GM19025 (cell line): ENCODE results near the gene AFG3L2.
"Not testable (repeated sequence)": the region's sequence is repeated elsewhere in the genome, so short reads cannot be mapped to it uniquely, and the experiment has no call there.

Source experiments
- ATAC-seq: cut with Tn5 transposase; IDR thresholded peaks from one replicate; pipeline ENCODE4 v1.9.1; 2021; ENCODE audit warnings: mild to moderate bottlenecking, low read depth, moderate library complexity; ENCODE audit not compliant: unreplicated experiment

The AFG3L2 gene

DNA sequence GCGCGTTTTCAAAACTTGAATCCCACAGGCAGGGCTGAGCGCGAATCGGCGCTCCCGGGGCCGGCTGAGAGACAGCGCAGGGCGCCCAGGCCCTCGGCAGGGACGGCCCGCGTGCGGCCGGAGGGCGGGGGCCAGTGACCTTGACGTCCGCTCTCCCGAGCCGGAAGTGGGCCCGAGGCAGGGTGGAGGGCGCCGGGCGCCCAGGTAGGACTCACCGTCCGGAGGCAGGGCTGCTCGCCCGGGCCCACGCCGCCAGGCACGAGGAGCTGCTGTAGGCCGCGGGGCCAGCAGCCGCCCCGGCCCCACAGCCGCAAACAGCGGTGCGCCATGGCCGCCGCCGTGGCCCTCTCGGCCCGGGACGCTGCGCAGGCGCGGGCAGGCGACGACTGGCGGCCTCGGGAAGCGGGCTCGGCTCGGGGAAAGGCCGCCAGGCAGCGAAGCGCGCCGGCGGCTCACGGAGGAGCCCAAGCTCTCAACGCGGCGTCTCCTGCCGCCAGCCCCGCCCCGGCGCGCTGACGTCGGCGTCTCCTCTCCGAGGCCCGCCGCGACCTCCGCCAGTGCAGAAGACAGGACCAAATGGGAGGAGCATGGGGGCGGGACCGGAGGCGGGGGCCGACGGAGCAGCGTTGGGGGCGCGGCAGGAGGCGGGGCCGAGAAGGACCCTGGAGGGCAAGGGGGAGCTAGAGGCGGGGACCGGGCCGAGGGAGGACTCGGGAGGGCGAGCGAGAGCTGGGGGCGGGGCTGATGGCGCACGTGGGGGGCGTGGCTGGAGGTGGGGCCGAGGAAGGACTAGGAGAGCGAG is at the start of gene AFG3L2:
TSS of gene AFG3L2 (minus strand) at position 474 of the 802 bp plus-strand sequence. CDS start at position 329, 145 bp downstream.
- peak; percentile 84 for ATAC-seq

DNA sequence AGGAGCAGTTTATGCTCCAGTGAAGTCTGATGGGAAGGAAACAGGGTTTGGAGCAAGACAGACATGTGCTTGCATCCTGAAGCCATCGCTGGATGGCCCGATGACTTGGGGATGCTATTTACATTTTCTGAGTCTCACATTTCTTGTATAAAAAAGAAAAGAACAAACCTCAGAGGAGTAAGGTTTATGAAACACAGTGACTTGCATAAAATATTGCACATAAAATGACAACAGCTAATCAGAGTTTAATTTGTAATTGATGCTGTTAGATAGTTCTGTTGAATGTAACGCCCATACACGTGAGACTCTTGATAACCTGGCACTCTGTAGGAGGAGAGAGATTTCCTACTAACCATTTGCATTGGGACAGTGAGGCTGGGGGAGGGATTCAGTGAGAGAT is 47.2 kb upstream of the AFG3L2 start:
- ATAC-seq, result no peak

DNA sequence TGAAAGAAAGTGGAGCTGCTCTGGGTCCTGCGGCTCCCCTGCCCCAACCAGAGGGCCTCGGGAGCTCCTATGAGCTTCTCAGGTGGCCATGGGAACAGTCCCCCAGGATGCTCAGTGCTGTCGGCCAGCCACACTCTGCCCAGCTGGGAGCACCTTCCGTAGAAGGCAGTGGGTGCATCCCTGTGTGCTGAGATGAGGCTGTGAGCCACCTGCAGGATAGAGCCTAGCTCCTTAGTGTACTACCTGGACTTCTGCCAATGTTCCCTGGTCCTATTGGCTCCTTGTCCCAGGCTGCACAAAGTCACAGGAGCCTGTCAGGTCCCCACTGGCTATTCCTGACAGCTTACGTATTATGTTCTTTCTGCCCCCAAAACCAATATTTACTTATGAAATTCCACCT is 46.8 kb upstream of the AFG3L2 start:
- ATAC-seq, result no peak

DNA sequence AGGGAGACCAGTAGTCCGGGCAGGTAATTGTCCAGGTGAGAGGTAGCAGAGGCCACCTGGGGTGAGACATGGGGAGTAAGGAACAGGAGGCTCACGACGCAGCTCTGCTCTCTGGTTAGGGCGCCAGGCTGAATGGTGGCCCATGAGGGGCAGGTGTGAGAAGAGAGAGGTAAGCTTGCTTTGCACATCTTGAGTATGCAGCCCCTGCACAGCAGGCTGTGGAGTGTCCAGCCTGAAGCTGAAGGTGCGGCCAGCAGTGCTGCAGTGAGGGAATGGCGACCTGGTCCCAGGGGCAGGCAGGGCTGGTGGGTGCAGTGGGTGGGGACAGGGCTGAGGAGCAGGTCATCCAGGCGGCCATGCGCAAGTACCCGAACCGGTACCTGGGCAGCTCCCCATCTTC is 46.4 kb upstream of the AFG3L2 start:
- ATAC-seq, result no peak

DNA sequence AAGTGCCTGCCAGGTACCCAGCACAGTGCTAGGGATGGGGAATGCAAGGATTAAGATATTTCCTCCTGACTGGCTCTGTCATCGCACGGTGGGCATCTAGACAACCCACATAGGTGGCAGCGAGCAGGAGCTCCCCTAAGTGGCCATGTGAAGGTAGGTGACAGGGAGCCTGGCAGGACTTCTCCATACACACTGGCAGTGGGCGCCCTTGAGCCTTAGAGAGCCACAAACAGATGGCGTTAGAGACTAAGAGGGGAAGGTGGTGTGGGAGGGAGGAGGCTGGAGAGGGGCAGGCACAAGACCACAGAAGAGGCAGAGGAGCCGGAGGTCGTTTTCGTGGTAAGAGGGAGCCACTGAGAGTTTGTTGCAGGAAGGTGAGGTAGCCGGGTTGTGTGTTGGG is 45.9 kb upstream of the AFG3L2 start:
- ATAC-seq, result no peak

DNA sequence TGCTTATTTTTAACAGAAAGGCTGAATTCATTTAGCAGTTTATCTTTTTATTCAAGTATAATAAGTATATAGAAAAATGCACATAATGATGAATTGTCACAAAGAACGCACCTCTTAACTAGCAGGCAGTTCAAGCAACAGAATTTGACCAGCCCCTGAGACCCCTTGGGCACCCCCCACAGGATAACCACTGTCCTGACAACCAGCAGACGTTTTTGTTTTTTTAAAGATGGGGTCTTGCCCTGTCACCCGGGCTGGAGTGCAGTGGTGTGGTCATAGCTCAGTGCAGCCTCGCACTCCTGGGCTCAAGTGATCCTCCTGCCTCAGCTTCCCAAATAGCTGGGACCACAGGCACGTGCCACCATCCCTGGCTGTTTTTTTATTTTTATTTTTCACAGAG is 44.7 kb upstream of the AFG3L2 start:
- no peak for ATAC-seq

DNA sequence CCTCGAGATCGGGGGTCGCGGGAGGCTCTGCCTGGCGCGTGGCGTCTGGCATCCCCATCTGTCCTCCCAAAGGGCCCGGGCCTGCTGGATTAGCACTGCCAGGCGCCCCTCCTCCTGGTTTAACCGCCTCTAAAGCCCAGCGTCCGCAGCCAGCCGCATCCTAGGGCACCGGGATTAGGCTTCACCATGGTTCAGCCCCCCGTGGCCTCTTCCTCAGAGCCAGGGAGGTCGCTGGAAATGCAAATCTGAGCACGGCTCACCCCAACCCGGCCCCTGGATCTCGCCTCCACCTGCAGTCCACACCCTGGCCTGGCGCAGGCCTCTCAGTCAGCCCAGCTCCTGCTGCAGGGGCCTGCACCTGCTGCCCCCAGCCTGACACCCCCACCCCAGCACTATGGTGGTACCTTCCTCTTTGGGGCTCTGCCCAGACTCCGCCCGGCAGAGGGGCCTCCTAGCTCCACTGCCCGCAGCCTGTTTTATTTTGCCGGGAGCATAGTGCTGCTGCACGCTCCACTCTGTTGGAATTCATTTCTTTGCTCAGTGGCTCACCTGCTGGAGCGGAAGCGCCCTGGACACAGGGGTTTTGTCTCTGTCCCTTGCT is 43.9 kb upstream of the AFG3L2 start:
- ATAC-seq, result no peak

DNA sequence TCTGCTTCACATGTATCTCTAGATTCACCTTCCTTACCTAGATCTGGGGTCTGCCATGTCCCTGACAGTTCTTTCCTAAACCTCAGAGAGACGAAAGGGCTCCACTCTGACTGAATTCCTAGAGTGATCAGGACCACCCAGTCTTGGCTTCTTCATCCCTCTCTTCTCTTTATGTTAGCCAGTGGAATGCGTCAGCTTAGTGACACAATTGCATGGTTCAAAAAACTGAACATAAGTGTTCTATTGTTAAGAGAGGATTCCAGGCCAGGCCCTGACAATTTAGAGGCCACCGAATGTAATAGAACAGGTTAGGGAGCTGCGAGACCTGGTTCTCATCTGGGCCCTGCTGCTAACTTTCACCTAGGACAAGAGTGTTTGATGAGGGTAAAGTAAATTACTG is 40.7 kb upstream of the AFG3L2 start:
- no peak for ATAC-seq

DNA sequence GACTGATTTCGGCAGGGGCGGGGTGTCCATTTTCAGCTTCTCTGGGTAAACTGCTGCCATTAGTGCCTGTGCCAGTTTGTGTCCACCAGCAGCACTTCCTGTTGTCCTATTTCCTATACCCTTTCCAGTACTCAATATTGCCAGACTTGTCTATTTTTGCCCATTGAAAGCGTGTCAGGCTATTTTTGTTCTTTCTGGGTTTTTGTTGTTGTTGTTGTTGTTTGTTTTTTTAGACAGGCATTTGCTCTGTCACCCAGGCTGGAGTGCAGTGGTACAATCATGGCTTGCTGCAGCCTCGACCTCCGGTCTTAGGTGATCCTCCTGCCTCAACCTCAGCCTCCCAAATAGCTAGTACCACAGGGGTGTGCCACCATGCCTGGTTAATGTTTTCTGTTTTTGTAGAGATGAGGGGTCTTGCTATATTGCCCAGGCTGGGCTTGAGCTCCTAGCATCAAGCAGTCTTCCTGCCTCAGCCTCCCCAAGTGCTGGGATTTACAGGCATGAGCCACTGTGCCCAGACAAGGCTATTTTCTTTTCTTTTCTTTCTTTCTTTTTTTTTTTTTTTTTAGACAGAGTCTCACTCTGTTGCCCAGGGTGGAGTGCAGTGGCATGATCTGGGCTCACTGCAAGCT is 39.2 kb upstream of the AFG3L2 start:
- ATAC-seq, result no peak

DNA sequence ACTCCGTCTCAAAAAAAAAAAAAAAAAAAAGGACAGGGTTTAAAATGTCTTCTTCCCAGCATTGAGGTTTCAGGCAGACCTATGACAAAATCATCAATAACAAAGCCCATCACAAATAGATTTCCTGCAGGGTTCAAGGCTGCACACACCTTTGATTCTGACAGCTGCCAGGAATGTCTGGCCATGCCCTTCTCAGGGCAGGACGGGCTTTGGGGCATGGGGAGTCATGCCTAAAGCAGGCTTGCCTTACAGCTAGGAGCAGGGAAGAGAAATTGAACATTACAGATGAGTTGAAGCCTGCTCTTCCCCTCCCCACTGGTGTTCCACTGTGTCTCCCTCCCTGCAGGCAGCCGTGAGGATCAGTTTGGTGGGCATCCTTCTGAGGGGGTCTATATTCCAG is 34.4 kb upstream of the AFG3L2 start:
- ATAC-seq, result no peak

DNA sequence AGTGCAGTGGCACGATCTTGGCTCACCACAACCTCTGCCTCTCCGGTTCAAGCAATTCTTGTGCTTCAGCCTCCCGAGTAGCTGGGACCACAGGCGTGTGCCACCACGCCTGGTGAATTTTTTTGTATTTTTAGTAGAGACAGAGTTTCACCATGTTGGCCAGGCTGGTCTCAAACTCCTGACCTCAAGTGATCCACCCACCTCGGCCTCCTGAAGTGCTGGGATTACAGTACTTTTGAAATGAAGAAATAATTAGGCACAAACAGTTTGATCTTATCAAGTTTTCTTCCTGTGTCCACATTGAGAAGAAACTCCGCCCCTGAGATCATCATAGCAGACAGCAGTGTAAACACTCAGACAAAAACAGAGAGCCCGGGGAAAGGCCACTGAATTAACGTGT is 33.7 kb upstream of the AFG3L2 start:
- ATAC-seq, result not testable (repeated sequence)

DNA sequence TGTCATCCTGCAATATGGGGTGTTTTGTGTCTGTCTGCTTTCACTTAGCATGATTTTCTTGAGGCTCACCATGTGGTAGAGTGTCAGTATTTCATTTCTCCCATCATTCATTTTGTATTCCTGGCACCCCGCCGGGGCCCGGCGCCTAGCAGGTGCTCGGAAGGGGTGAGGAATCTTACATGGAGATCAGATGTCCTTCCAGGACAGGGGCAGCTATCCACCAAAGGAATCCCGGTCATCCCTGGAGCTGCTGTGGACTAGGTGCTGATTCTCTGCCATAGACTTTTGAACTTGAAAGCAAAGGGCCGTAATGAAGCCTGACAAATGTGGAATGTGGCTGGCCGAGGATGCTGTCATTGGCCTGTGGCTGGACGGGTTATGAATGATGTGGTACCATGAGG is 33.1 kb upstream of the AFG3L2 start:
- no peak for ATAC-seq

DNA sequence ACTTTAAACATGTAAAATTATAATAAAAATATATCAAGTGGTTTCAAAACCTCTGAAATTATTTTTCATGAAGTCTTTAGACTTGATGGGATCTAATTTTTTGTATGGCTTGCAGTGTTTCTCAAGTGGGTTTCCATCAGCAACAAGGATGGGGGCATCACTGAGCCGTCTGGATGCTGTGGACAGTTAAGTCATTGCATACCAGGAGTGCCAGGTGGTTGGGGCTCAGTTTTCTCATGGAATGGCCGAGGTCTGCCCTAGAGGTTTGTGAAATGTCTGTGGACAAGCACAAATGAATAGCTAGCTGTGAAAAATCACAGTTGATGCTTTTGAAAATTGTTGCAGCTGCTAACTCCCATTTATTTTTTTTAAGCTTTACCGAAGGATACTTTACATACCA is 32.4 kb upstream of the AFG3L2 start:
- ATAC-seq, result no peak

DNA sequence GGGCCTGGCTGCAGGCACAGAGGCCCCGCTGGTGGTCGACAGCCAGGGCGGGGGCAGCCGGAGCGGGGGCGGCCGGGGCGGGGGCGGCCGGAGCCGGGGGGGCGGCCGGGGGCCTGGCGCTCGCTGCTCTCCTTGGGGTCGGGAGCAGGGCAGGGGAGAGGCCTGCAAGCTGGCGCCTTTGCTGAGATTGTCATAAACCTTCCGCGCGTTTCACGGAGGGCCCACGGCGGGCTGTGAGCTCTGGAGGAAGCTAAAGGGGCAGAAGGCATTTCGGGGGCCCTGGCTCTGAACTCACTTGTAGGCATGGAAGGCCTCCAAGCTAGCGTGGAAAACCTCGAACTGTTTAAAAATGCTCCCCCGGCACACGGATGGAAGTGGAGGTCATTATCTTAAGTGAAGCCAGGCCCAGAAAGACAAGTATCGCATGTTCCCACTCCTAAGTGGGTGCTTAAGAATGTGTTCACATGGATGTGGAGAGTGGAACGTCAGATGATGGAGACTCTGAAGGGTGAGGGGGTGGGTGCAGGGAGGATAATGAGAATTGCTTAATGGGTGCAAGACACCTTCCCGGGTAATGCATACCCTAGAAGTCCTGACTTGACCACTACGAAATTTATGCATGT is 31.3 kb upstream of the AFG3L2 start:
- ATAC-seq, result peak; percentile 10

DNA sequence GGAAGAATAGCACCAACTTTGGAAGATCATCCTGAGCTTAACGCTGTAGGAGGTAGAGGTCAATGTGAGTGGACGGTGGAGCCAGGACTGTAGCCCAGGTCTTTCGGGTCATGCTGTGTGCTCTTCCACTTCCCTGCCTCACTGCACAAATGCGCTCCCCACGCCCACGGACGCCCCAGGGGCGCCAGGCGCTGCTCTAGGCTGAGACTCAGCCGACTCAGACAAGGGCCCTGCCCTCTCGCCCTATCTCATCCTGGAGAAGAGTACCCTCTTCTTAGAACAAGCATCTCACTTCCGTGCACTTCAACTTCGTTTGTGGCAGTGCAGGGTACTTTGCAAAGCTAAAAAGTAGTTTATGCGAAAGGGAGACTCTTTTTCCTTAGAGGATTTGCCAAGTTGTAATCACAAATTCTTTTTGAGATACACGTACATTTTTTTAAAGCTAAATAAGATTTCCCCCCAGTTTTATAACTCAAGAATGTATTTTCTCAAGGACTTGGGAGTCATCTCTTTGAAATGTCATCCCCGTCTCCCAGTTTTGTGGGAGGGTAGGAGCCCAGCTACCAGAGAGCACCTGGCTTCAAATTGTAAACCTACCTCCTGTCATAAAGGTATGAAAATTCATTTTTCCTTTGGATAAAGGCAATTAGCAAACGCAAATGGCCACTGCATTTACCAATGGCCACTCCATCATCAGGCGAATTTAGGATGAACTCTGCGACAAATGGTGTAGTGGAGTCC is 29.5 kb upstream of the AFG3L2 start:
- no peak for ATAC-seq

DNA sequence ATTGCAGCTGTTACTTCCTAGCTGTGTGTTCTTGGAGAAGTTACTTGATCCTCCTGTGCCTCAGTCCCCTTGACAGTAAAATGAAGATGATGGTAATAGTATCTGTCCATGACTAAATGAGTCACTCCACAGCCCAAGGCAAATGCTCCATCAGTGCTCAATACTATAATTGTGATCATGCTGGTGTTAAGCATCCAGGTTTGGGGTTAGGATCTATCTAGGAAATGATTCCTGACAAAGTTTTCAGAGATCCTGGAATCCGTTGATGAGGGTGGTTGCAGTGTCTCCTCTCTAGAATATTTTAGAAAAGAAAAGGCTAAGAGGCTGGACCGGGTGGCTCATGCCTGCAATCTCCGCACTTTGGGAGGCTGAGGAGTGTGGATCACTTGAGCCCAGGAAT is 28.0 kb upstream of the AFG3L2 start:
- ATAC-seq, result no peak

DNA sequence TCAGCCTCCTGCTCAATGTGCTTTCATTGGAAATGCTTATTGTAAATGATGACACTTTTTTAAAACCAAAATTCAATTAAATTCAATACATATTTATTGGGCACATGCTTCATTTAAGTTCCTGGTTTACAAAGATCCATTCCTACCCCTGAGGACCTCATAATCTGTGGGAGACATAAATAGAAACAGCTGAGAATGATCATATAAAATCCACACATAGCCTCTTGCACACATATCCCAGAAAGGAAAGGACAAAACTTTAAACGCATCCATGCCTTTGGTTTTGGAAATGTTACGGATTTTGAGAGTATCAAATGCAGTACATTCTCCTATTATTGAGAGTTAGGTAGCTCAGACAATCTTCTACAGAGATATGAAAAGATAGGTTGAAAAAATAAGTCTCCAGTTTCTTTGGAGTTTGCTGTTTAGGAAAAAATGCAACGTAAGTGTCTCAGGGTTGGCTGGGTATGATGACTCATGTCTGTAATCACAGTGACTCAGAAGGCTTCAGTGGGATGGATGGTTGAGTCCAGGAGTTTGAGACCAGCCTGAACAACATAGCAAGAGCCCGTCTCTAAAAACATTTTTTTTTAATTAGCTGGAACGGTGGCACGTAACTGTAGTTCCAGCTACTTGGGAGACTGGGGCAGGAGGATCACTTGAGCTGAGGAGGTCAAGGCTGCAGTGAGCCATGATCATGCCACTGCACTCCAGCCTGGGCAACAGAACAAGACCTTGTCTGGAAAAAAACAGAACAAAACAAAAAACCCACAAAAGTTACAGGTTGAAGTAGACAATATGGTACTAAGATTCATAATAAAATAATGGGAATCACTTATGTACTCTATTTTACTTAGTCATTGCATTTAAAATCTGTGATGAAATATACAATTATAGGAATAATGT is 26.8 kb upstream of the AFG3L2 start:
- no peak for ATAC-seq

DNA sequence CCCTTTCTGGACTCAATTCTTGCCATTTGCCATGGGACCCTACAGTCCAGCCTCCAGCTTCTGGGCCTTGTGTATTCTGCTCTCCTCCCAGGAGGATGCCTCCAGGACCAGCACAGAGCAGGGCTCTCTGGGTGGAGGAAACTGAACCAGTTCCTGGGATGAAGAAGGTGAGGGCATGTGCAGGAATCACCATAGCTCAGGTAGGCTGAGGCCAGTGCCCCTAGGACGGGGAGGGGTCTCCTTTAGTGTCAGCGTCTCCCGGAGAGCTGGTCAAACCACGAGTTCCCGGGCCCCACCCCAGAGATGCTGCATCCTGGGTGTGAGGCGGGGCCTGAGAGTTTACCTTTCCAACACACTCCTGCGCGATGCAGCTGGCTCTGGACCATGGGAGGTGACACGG is 24.9 kb upstream of the AFG3L2 start:
- no peak for ATAC-seq

DNA sequence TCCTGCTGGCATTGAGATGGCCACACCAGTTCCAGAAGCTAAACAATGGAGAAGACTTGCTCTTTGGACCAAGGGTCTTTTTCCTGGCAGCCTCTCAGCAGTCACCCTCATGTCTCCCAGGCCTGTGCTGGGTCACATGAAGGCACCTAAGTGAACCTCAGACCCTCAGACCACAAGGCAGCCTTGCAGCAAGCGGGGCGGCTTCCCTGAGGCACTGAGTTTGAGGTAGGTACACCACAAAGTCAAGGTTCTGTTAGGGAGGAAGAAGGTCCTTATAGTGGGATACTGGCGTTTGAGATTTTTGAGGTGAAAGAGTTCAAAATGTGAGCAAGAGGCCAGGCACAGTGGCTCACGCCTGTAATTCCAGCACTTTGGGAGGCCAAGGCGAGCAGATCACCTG is 22.2 kb upstream of the AFG3L2 start:
- no peak for ATAC-seq

DNA sequence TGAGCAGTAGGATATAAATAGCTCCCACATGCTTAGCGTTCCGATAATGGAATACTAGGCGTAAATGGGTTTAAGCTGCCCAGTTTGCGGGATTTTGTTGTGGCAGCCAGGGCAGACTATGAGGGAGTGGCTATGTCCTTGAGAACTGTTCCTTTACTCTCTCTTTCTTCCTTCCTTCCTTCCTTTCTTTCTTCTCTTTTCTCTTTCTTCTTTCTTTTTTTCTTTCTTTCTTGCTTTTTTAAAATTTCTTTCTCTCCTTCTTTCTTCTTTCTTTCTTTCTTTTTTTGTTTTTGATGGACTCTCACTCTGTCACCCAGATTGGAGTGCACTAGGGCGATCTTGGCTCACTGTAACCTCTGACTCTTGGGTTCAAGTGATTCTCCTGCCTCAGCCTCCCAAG is 21.6 kb upstream of the AFG3L2 start:
- no peak for ATAC-seq
